Muscle of leg (tissue), 11 donors: ENCODE measurements around the gene FREM1. TPM values are rescaled to one million over a fixed set of nuclear protein-coding genes. Genes with fewer than 3 reads are reported as not detected.
A peak's percentile ranks its signal among the peaks of the same experiment; 100 is the strongest.
"Not testable (repeated sequence)": the region's sequence is repeated elsewhere in the genome, so short reads cannot be mapped to it uniquely, and the experiment has no call there.

Source experiments
- DNase-seq: peaks from one replicate; pipeline ENCODE4 v3.0.0; 2013
- H3K27ac ChIP-seq: one replicate; pipeline ENCODE4 v1.5.1; 2013; ENCODE audit warnings: mild to moderate bottlenecking, low read length, control low read depth
- H3K27me3 ChIP-seq: one replicate; pipeline ENCODE4 v1.6.1; 2013; ENCODE audit warnings: low read length; ENCODE audit not compliant: control insufficient read depth, insufficient read depth
- H3K36me3 ChIP-seq: one replicate; pipeline ENCODE4 v1.6.1; 2013; ENCODE audit warnings: low read length; ENCODE audit not compliant: control insufficient read depth, insufficient read depth
- H3K4me1 ChIP-seq: one replicate; pipeline ENCODE4 v1.6.1; 2013; ENCODE audit warnings: low read length; ENCODE audit not compliant: control insufficient read depth, insufficient read depth
- H3K4me3 ChIP-seq: one replicate; pipeline ENCODE4 v1.5.1; 2013; ENCODE audit warnings: low read length, control low read depth
- H3K9me3 ChIP-seq: replicated peaks from 2 replicates; pipeline ENCODE4 v1.6.1; 2013; ENCODE audit warnings: low read depth, low read length; ENCODE audit not compliant: control insufficient read depth
- WGBS: methylation state at CpG from one replicate; pipeline ENCODE4 v1.1.5; 2013; ENCODE audit warnings: missing lambda C conversion rate; ENCODE audit not compliant: insufficient coverage; 5-methylcytosine and 5-hydroxymethylcytosine counted together
- polyA plus RNA-seq, 8 donors: library from polyadenylated mRNA; unstranded; fragments of 120-200 nt; gene quantifications; one replicate each; pipeline versions ENCODE4 v1.2.1 to v1.2.3, GENCODE V29; 2013; ENCODE audit warnings: inconsistent platforms in 1 of 8, low replicate concordance in 1 of 8; ENCODE audit not compliant: insufficient read length in 8 of 8, insufficient read depth in 1 of 8
- total RNA-seq: library from RNA; stranded (reverse); fragments of 120-200 nt; gene quantifications from one replicate; pipeline ENCODE4 v1.2.4, GENCODE V29; 2013

The FREM1 gene
- total and polyA plus RNA-seq, 9 donors: 18.8 to 31.1 (median 24.1) TPM

- peak overlapping the region; percentile 56 for H3K27ac ChIP-seq
- peak; percentile 77 for DNase-seq
- H3K9me3 ChIP-seq: no peaks in the 10 kb centered on the region
- 46% methylated on average over 4 of the region's 4 CpGs for WGBS
- H3K36me3 ChIP-seq: no peaks in the 10 kb centered on the region
- H3K27me3 ChIP-seq: no peaks in the 10 kb centered on the region
- peaks cover 3% of the 10 kb centered on the region for H3K4me1 ChIP-seq
- no peak overlapping the region for H3K4me3 ChIP-seq
These were observed 26.3 kb upstream of the FREM1 start for GRCh38 chr9:14936491-14936890.

- peak; percentile 38 for DNase-seq
- Histone ChIP-seq H3K9me3 (no peaks in the 10 kb centered on the region), H3K27me3 (no peaks in the 10 kb centered on the region), H3K36me3 (no peaks in the 10 kb centered on the region), H3K4me3 (no peak overlapping the region), H3K4me1 (peaks cover 3% of the 10 kb centered on the region), H3K27ac (peak overlapping the region; percentile 56)
- no CpG with 5 or more reads among the region's 1 CpG for WGBS
These were observed 25.7 kb upstream of the FREM1 start for GRCh38 chr9:14935964-14936363.

- DNase-seq: peak; percentile 73
- Histone ChIP-seq H3K4me1 (peaks cover 3% of the 10 kb centered on the region), H3K36me3 (no peaks in the 10 kb centered on the region), H3K9me3 (no peaks in the 10 kb centered on the region), H3K27ac (peak overlapping the region; percentile 81), H3K4me3 (no peak overlapping the region), H3K27me3 (no peaks in the 10 kb centered on the region)
- WGBS: 40% methylated on average over 2 of the region's 4 CpGs
These were observed 25.0 kb upstream of the FREM1 start for GRCh38 chr9:14935106-14935751.

- Histone ChIP-seq H3K27me3 (no peaks in the 10 kb centered on the region), H3K27ac (peak overlapping the region; percentile 88), H3K9me3 (no peaks in the 10 kb centered on the region), H3K4me1 (peaks cover 3% of the 10 kb centered on the region), H3K36me3 (no peaks in the 10 kb centered on the region), H3K4me3 (no peak overlapping the region)
- peak; percentile 77 for DNase-seq
- no CpG with 5 or more reads among the region's 2 CpGs for WGBS
These were observed 22.4 kb upstream of the FREM1 start for GRCh38 chr9:14932641-14933040.

- H3K4me1 ChIP-seq: peaks cover 3% of the 10 kb centered on the region
- H3K9me3 ChIP-seq: no peaks in the 10 kb centered on the region
- peak; percentile 97 for DNase-seq
- peak overlapping the region; percentile 94 for H3K27ac ChIP-seq
- H3K36me3 ChIP-seq: no peaks in the 10 kb centered on the region
- H3K27me3 ChIP-seq: no peaks in the 10 kb centered on the region
- no peak overlapping the region for H3K4me3 ChIP-seq
These were observed 22.0 kb upstream of the FREM1 start for GRCh38 chr9:14932231-14932630.

- no peaks in the 10 kb centered on the region for H3K36me3 ChIP-seq
- no peaks in the 10 kb centered on the region for H3K27me3 ChIP-seq
- H3K4me1 ChIP-seq: peaks cover 3% of the 10 kb centered on the region
- 83% methylated on average over 1 of the region's 3 CpGs for WGBS
- H3K4me3 ChIP-seq: no peak overlapping the region
- no peaks in the 10 kb centered on the region for H3K9me3 ChIP-seq
- no peak overlapping the region for H3K27ac ChIP-seq
- DNase-seq: no peak
These were observed 16.9 kb upstream of the FREM1 start for GRCh38 chr9:14926941-14927624.

GRCh38 chr9:14924230-14925219 is 14.3 kb upstream of the FREM1 start:
- Histone ChIP-seq H3K4me1 (no peaks in the 10 kb centered on the region), H3K4me3 (no peak overlapping the region), H3K27me3 (no peaks in the 10 kb centered on the region), H3K9me3 (no peaks in the 10 kb centered on the region), H3K27ac (peak overlapping the region; percentile 47), H3K36me3 (no peaks in the 10 kb centered on the region)
- peak; percentile 74 for DNase-seq
- no CpG with 5 or more reads among the region's 7 CpGs for WGBS

GRCh38 chr9:14923701-14924100 is 13.5 kb upstream of the FREM1 start:
- Histone ChIP-seq H3K36me3 (no peaks in the 10 kb centered on the region), H3K4me3 (no peak overlapping the region), H3K9me3 (no peaks in the 10 kb centered on the region), H3K27ac (no peak overlapping the region), H3K27me3 (no peaks in the 10 kb centered on the region), H3K4me1 (no peaks in the 10 kb centered on the region)
- 100% methylated on average over 1 of the region's 2 CpGs for WGBS
- no peak for DNase-seq

GRCh38 chr9:14920805-14921204 is 10.6 kb upstream of the FREM1 start:
- not testable (repeated sequence) for H3K27me3 ChIP-seq, H3K27ac ChIP-seq, H3K9me3 ChIP-seq, DNase-seq, H3K4me1 ChIP-seq, H3K36me3 ChIP-seq, H3K4me3 ChIP-seq
- 100% methylated on average over 1 of the region's 3 CpGs for WGBS

- Histone ChIP-seq H3K4me1 (peaks cover 8% of the 10 kb centered on the region), H3K27me3 (no peaks in the 10 kb centered on the region), H3K27ac (no peak overlapping the region), H3K9me3 (no peaks in the 10 kb centered on the region), H3K4me3 (no peak overlapping the region), H3K36me3 (no peaks in the 10 kb centered on the region)
- WGBS: no CpG with 5 or more reads among the region's 1 CpG
- DNase-seq: no peak
These were observed 3.1 kb upstream of the FREM1 start for GRCh38 chr9:14913366-14913765.
